PC-9 (cell line): ENCODE measurements around the gene GPATCH1. TPM values are rescaled to one million over a fixed set of nuclear protein-coding genes. Genes with fewer than 3 reads are reported as not detected.

Experiments used
- BruUV-seq: library from RNA; stranded (reverse); fragments of 400-500 nt; replicated peaks from 2 replicates; lab custom pipeline; 2021; lab: Mats Ljungman, UMichigan
- CTCF ChIA-PET: fragments of 300-600 bp; sonication (Branson Sonifier 250); formaldehyde crosslinking; loops from one replicate; lab custom pipeline; 2022; ENCODE audit warnings: antibody characterized with exemption; lab: Charles Lee
- POLR2A ChIA-PET: fragments of 300-600 bp; sonication (Branson Sonifier 250); formaldehyde crosslinking; loops from one replicate; lab custom pipeline; 2022; ENCODE audit warnings: antibody characterized with exemption; ENCODE audit not compliant: unreplicated experiment; lab: Charles Lee
- DNase-seq, 2 experiments: peaks; one replicate each; pipeline versions ENCODE4 v3.0.0 to v3.0.0-alpha.2; 2015 to 2022; ENCODE audit warnings: mixed read lengths in 1 of 2
- H2AFZ ChIP-seq: fragments of 200-600 bp; sonication (generic); 2 replicates; pipeline ENCODE4 v1.8.1; 2017; ENCODE audit warnings: antibody characterized with exemption
- H3F3A ChIP-seq: fragments of 200-600 bp; sonication (generic); 2 replicates; pipeline ENCODE4 v1.8.1; 2017; ENCODE audit warnings: antibody characterized with exemption, mild to moderate bottlenecking, low read depth; ENCODE audit not compliant: insufficient read depth
- H3K27ac ChIP-seq: fragments of 200-600 bp; sonication (generic); 2 replicates; pipeline ENCODE4 v1.6.1; 2016; ENCODE audit warnings: mixed run types
- H3K27me3 ChIP-seq: fragments of 200-600 bp; sonication (generic); 2 replicates; pipeline ENCODE4 v1.6.1; 2016; ENCODE audit warnings: low read depth, mixed run types; ENCODE audit not compliant: insufficient read depth
- H3K36me3 ChIP-seq: fragments of 200-600 bp; sonication (generic); 2 replicates; pipeline ENCODE4 v1.6.1; 2016; ENCODE audit warnings: low read depth, mixed run types
- H3K4me1 ChIP-seq: fragments of 200-600 bp; sonication (generic); replicated peaks from 2 replicates; pipeline ENCODE4 v1.6.1; 2016; ENCODE audit warnings: mixed run types; ENCODE audit not compliant: insufficient read depth
- H3K4me2 ChIP-seq: fragments of 200-600 bp; sonication (generic); 2 replicates; pipeline ENCODE4 v1.6.1; 2017; ENCODE audit warnings: mixed run types
- H3K4me3 ChIP-seq: fragments of 200-600 bp; sonication (generic); 2 replicates; pipeline ENCODE4 v1.6.1; 2016; ENCODE audit warnings: mixed run types
- H3K79me2 ChIP-seq: fragments of 200-600 bp; sonication (generic); 2 replicates; pipeline ENCODE4 v1.6.1; 2017; ENCODE audit warnings: low read depth, mixed run types
- H3K9me2 ChIP-seq: fragments of 200-600 bp; sonication (generic); 2 replicates; pipeline ENCODE4 v1.8.1; 2017; ENCODE audit warnings: mild to moderate bottlenecking; ENCODE audit not compliant: insufficient read depth
- H3K9me3 ChIP-seq: fragments of 200-600 bp; sonication (generic); 2 replicates; pipeline ENCODE4 v1.8.1; 2016; ENCODE audit warnings: low read depth; ENCODE audit not compliant: insufficient read depth
- H4K20me1 ChIP-seq: fragments of 200-600 bp; sonication (generic); 2 replicates; pipeline ENCODE4 v1.8.1; 2017; ENCODE audit not compliant: insufficient read depth
- CTCF ChIP-seq: fragments of 200-600 bp; sonication (generic); conservative IDR thresholded peaks from 2 replicates; pipeline ENCODE4 v1.6.1; 2017; ENCODE audit warnings: mixed run types, antibody characterized with exemption, mild to moderate bottlenecking, moderate library complexity
- EZH2 ChIP-seq: fragments of 200-600 bp; sonication (generic); IDR thresholded peaks from 2 replicates; pipeline ENCODE4 v1.8.0; 2017; ENCODE audit warnings: antibody characterized with exemption, low read depth
- intact Hi-C: fragments of 100-400 bp; cut with micrococcal nuclease; formaldehyde crosslinking; loops from one replicate; pipeline ENCODE4 v1.10.0; 2022; ENCODE audit not compliant: unreplicated experiment
- total RNA-seq: library from RNA; stranded (reverse); gene quantifications from 2 replicates; pipeline ENCODE4 v1.2.3, GENCODE V29; 2021

Gene GPATCH1
- total RNA-seq, 1 experiment from 2014 or later, result 11.0 TPM

- intact Hi-C loops, result loop anchor here (10.0 kb wide), 3 partner anchors 117 to 477 kb away; partner anchors contain the start of genes CEBPA and NUDT19
- Histone ChIP-seq H3K79me2 (peaks cover 7% of the 10 kb centered on the region; the same call in 1 of the 2 replicates), H2AFZ (no peak overlapping the region), H3K4me3 (no peak overlapping the region), H3K36me3 (no peaks in the 10 kb centered on the region), H3K4me1 (peaks cover 26% of the 10 kb centered on the region), H3F3A (peaks cover 13% of the 10 kb centered on the region; the same call in 1 of the 2 replicates), H4K20me1 (no peaks in the 10 kb centered on the region), H3K27ac (0 out of 2 replicates have a peak overlapping the region, but pooled peaks have one; percentile 27), H3K27me3 (no peaks in the 10 kb centered on the region), H3K9me3 (no peaks in the 10 kb centered on the region), H3K4me2 (0 out of 2 replicates have a peak overlapping the region, but pooled peaks have one; percentile 2), H3K9me2 (no peaks in the 10 kb centered on the region)
- ChIA-PET POLR2A (no interaction called here), CTCF (no interaction called here)
- no TSS peak for BruUV-seq
- TF ChIP-seq CTCF (no peak), EZH2 (no peak)
- DNase-seq, result no peak
These were observed 91.0 kb downstream of the GPATCH1 start for GRCh38 chr19:33171916-33172359.

GRCh38 chr19:33174186-33174585 lies 93.2 kb downstream of the GPATCH1 start:
- TF ChIP-seq EZH2 (no peak), CTCF (no peak)
- ChIA-PET POLR2A (no interaction called here), CTCF (no interaction called here)

GRCh38 chr19:33175156-33175782 lies 94.3 kb downstream of the GPATCH1 start:
- no TSS peak for BruUV-seq
- H3K79me2 ChIP-seq, result peaks cover 7% of the 10 kb centered on the region; the same call in 1 of the 2 replicates
- H3K27ac ChIP-seq, result no peak overlapping the region
- no peak for TF ChIP-seq CTCF
- no peak for TF ChIP-seq EZH2
- peak overlapping the region; percentile 88 for H3K4me2 ChIP-seq
- peaks cover 38% of the 10 kb centered on the region for H3K4me1 ChIP-seq
- H3K9me3 ChIP-seq, result no peaks in the 10 kb centered on the region
- H3K36me3 ChIP-seq, result no peaks in the 10 kb centered on the region
- H2AFZ ChIP-seq, result no peak overlapping the region
- intact Hi-C loops, result loop anchor here (5.0 to 10.0 kb wide), 4 partner anchors 120 to 593 kb away; partner anchors contain the start of genes CEBPA, NUDT19 and PDCD5
- peak overlapping the region; percentile 86; the same call in 1 of the 2 replicates for H3K4me3 ChIP-seq
- H3K27me3 ChIP-seq, result no peaks in the 10 kb centered on the region
- ChIA-PET POLR2A (interaction anchor here (0.6 kb wide), 1 partner anchor 182 kb away, joined by 3 read pairs; no protein-coding TSS in a partner anchor), CTCF (no interaction called here)
- peaks cover 22% of the 10 kb centered on the region for H3F3A ChIP-seq
- no peaks in the 10 kb centered on the region for H3K9me2 ChIP-seq
- no peak for DNase-seq
- H4K20me1 ChIP-seq, result no peaks in the 10 kb centered on the region

More at GRCh38 chr19:33174186-33174585, 93.2 kb downstream of the GPATCH1 start:
- Histone ChIP-seq H3K4me2 (no peak overlapping the region), H3K4me1 (peaks cover 38% of the 10 kb centered on the region), H3K4me3 (no peak overlapping the region), H3F3A (peaks cover 22% of the 10 kb centered on the region), H3K36me3 (no peaks in the 10 kb centered on the region), H4K20me1 (no peaks in the 10 kb centered on the region), H3K79me2 (peaks cover 7% of the 10 kb centered on the region; the same call in 1 of the 2 replicates), H3K27me3 (no peaks in the 10 kb centered on the region), H3K27ac (no peak overlapping the region), H3K9me2 (no peaks in the 10 kb centered on the region), H3K9me3 (no peaks in the 10 kb centered on the region), H2AFZ (no peak overlapping the region)
- no peak for DNase-seq
- no TSS peak for BruUV-seq
- intact Hi-C loops, result loop anchor here (10.0 kb wide), 3 partner anchors 119 to 479 kb away; partner anchors contain the start of genes CEBPA and NUDT19
